Mammary epithelial cell (primary cell): ENCODE results near the gene PDHX.

Source experiments
- CTCF ChIP-seq, 2 donors: IDR thresholded peaks in 1 of 2; conservative IDR thresholded peaks in 1 of 2; 2 replicates each; pipeline ENCODE4 v1.5.1; 2011 to 2012; ENCODE audit warnings: inconsistent platforms in 2 of 2, low read length in 2 of 2, mild to moderate bottlenecking in 2 of 2, control low read depth in 1 of 2, low read depth in 1 of 2; ENCODE audit not compliant: insufficient read depth in 1 of 2; ENCODE audit errors: extremely low read depth in 1 of 2
- EZH2 ChIP-seq: IDR thresholded peaks from 2 replicates; pipeline ENCODE4 v1.6.1; 2012; ENCODE audit warnings: low read length, inconsistent platforms, borderline replicate concordance

GRCh38 chr11:34928960-34929680 lies 12.7 kb downstream of the PDHX start:
- TF ChIP-seq CTCF (conservative IDR thresholded peaks at IDR 0.05 in 1 of 2, IDR thresholded peaks at IDR 0.05 in 1 of 2; ENCODE audit: extremely low read depth in 1 of 2, insufficient read depth in 1 of 2, low read depth in 1 of 2, low read length in 2 of 2): no peak
- TF ChIP-seq EZH2: no peak
